Measurements from ENCODE around the gene LRP1.

The LRP1 gene

DNA sequence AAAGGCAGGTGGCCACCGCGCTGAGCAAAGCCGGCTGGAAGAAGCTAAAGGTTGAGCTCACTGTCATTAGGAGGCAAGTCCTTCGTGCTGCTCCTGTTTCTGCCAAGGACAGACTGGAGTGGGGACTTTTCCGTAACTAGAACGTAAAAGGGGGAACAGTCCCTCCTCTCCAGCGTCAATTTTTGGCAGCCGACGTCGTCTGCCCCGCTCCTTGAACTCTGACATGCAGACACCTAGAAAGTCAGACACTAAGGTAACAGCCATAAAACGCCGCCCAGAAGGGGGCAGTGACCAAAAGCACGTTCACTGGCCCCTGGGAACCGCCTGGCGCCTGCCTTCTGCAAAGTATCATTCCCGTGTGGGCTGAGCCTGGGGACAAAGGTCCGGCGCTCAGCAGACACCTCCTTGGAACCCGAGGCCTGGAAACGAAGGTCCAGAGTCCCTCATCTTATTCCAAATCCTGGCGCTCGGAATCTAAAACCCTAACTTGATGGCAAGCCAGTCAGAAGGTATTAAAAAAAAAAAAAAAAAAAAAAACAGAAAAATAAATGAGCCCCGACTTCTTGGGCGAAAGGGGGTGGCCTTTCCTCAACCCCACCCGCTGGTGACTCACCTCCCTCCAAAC is 1.1 kb upstream of the LRP1 start:
- peak overlapping the region; percentile 55; the same call in 1 of the 2 replicates for H3K9ac ChIP-seq
- no peak overlapping the region for H3K27ac ChIP-seq
- peaks cover 56% of the 10 kb centered on the region; the same call in 1 of the 2 replicates for H3K27me3 ChIP-seq (ENCODE audit: insufficient read depth, low read depth)
- H3K4me3 ChIP-seq (IDR thresholded peaks at IDR 0.05; ENCODE audit: insufficient read depth, low read depth, low read length), result peak overlapping the region; percentile 71
- no peaks in the 10 kb centered on the region for H4K20me1 ChIP-seq (ENCODE audit: insufficient read depth)
- H3K79me2 ChIP-seq (ENCODE audit: insufficient read depth, low read depth), result no peaks in the 10 kb centered on the region
- H3K4me1 ChIP-seq (ENCODE audit: low read depth, poor library complexity, severe bottlenecking), result peaks cover 19% of the 10 kb centered on the region
- no peaks in the 10 kb centered on the region for H3K36me3 ChIP-seq (ENCODE audit: insufficient read depth)
- peak overlapping the region; percentile 100 for H2AFZ ChIP-seq (ENCODE audit: low read depth)
- H3K4me2 ChIP-seq, result peak overlapping the region; percentile 93
- TF ChIP-seq CTCF (conservative IDR thresholded peaks at IDR 0.05; ENCODE audit: low read depth, low read length), result peak; percentile 42

- Histone ChIP-seq H4K20me1 (ENCODE audit: insufficient read depth) (no peaks in the 10 kb centered on the region), H3K27me3 (ENCODE audit: insufficient read depth, low read depth) (peaks cover 64% of the 10 kb centered on the region), H3K4me1 (ENCODE audit: low read depth, poor library complexity, severe bottlenecking) (peaks cover 19% of the 10 kb centered on the region), H3K36me3 (ENCODE audit: insufficient read depth) (no peaks in the 10 kb centered on the region), H2AFZ (ENCODE audit: low read depth) (peak overlapping the region; percentile 100; the same call in 1 of the 2 replicates), H3K9ac (no peak overlapping the region), H3K4me2 (peak overlapping the region; percentile 55), H3K27ac (no peak overlapping the region), H3K79me2 (ENCODE audit: insufficient read depth, low read depth) (no peaks in the 10 kb centered on the region), H3K4me3 (IDR thresholded peaks at IDR 0.05; ENCODE audit: insufficient read depth, low read depth, low read length) (peak overlapping the region; percentile 71)
- TF ChIP-seq CTCF (conservative IDR thresholded peaks at IDR 0.05; ENCODE audit: low read depth, low read length), result no peak
Measured at GRCh38 chr12:57128519-57129247, 400 bp downstream of the LRP1 start.

DNA sequence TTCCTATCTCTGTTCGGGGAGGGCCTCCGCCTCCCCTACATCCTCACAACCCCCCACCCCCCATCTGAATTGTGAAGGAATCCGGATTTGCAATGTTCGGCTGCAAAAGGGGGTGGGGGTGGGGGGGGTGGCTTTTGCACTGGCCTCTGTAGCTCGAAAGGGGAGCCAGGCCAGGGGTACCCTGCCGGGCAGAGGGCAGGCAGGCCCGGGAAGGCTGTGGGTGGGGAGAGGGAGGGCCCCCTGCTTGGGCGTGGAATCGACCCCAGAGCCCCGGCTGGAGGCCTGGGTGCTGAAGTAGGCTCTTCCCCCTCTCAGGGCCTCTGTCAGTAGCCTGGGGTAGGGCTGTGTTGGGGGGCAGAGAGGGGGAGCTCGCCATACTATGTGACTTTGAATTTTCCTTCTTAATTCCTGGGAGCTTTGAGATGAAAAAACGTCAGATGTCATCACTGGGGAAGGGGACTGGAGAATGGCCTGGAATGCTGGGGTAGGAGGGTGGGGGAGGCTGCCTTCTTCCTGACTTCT is 1.1 kb downstream of the LRP1 start:
- H3K27me3 ChIP-seq (ENCODE audit: insufficient read depth, low read depth), result peaks cover 68% of the 10 kb centered on the region
- no peaks in the 10 kb centered on the region for H3K79me2 ChIP-seq (ENCODE audit: insufficient read depth, low read depth)
- H2AFZ ChIP-seq (ENCODE audit: low read depth), result no peak overlapping the region
- H3K4me1 ChIP-seq (ENCODE audit: low read depth, poor library complexity, severe bottlenecking), result peaks cover 19% of the 10 kb centered on the region
- no peaks in the 10 kb centered on the region for H3K36me3 ChIP-seq (ENCODE audit: insufficient read depth)
- H4K20me1 ChIP-seq (ENCODE audit: insufficient read depth), result no peaks in the 10 kb centered on the region
- no peak overlapping the region for H3K4me2 ChIP-seq
- no peak overlapping the region for H3K4me3 ChIP-seq (IDR thresholded peaks at IDR 0.05; ENCODE audit: insufficient read depth, low read depth, low read length)
- no peak overlapping the region for H3K9ac ChIP-seq
- no peak for TF ChIP-seq CTCF (conservative IDR thresholded peaks at IDR 0.05; ENCODE audit: low read depth, low read length)
- no peak overlapping the region for H3K27ac ChIP-seq

GRCh38 chr12:57129889-57130288 is 1.6 kb downstream of the LRP1 start:
- no peak for TF ChIP-seq CTCF (conservative IDR thresholded peaks at IDR 0.05; ENCODE audit: low read depth, low read length)
- Histone ChIP-seq H3K36me3 (ENCODE audit: insufficient read depth) (no peaks in the 10 kb centered on the region), H3K4me2 (no peak overlapping the region), H4K20me1 (ENCODE audit: insufficient read depth) (no peaks in the 10 kb centered on the region), H3K79me2 (ENCODE audit: insufficient read depth, low read depth) (no peaks in the 10 kb centered on the region), H3K27ac (no peak overlapping the region), H3K27me3 (ENCODE audit: insufficient read depth, low read depth) (peaks cover 65% of the 10 kb centered on the region), H2AFZ (ENCODE audit: low read depth) (no peak overlapping the region), H3K4me3 (IDR thresholded peaks at IDR 0.05; ENCODE audit: insufficient read depth, low read depth, low read length) (no peak overlapping the region), H3K4me1 (ENCODE audit: low read depth, poor library complexity, severe bottlenecking) (peaks cover 19% of the 10 kb centered on the region), H3K9ac (no peak overlapping the region)
